MM.1S (cell line): Measurements from ENCODE around the gene CDC23.

Source experiments
- DNase-seq: peaks from one replicate; pipeline ENCODE4 v3.0.0-alpha.2; 2015
- H2AFZ ChIP-seq: fragments of 300-600 bp; sonication (generic); 2 replicates; pipeline ENCODE4 v1.6.0; 2016; ENCODE audit warnings: antibody characterized with exemption, low read length
- H3F3A ChIP-seq: fragments of 300-600 bp; sonication (generic); 2 replicates; pipeline ENCODE4 v1.6.1; 2016; ENCODE audit warnings: mild to moderate bottlenecking, antibody characterized with exemption, low read length, moderate library complexity, mixed read lengths; ENCODE audit not compliant: insufficient read depth
- H3K27ac ChIP-seq: fragments of 300-600 bp; sonication (generic); 2 replicates; pipeline ENCODE4 v1.5.1; 2016; ENCODE audit warnings: mild to moderate bottlenecking, low read length
- H3K27me3 ChIP-seq: fragments of 300-600 bp; sonication (generic); replicated peaks from 2 replicates; pipeline ENCODE4 v1.6.0; 2016; ENCODE audit warnings: low read length; ENCODE audit not compliant: insufficient read depth
- H3K36me3 ChIP-seq: fragments of 300-600 bp; sonication (generic); replicated peaks from 2 replicates; pipeline ENCODE4 v1.6.1; 2016; ENCODE audit warnings: mild to moderate bottlenecking, low read length, mixed read lengths; ENCODE audit not compliant: insufficient read depth
- H3K4me1 ChIP-seq: fragments of 300-600 bp; sonication (generic); 2 replicates; pipeline ENCODE4 v1.6.1; 2016; ENCODE audit warnings: low read length, mixed read lengths
- H3K4me2 ChIP-seq: fragments of 300-600 bp; sonication (generic); 2 replicates; pipeline ENCODE4 v1.6.0; 2016; ENCODE audit warnings: low read depth, low read length
- H3K4me3 ChIP-seq: fragments of 300-600 bp; sonication (generic); 2 replicates; pipeline ENCODE4 v1.5.1; 2016; ENCODE audit warnings: low read length, mixed read lengths
- H3K79me2 ChIP-seq: fragments of 300-600 bp; sonication (generic); 2 replicates; pipeline ENCODE4 v1.6.1; 2016; ENCODE audit warnings: mixed run types, low read length, mixed read lengths
- H3K9ac ChIP-seq: fragments of 300-600 bp; sonication (generic); 2 replicates; pipeline ENCODE4 v1.6.1; 2016; ENCODE audit warnings: low read length, mixed read lengths
- H3K9me2 ChIP-seq: fragments of 300-600 bp; sonication (generic); replicated peaks from 2 replicates; pipeline ENCODE4 v1.6.1; 2016; ENCODE audit warnings: mild to moderate bottlenecking, low read length, mixed read lengths; ENCODE audit not compliant: insufficient read depth
- H3K9me3 ChIP-seq: fragments of 300-600 bp; sonication (generic); replicated peaks from 2 replicates; pipeline ENCODE4 v1.6.1; 2016; ENCODE audit warnings: mild to moderate bottlenecking, low read length, mixed read lengths; ENCODE audit not compliant: insufficient read depth
- H4K20me1 ChIP-seq: fragments of 300-600 bp; sonication (generic); 2 replicates; pipeline ENCODE4 v1.6.1; 2016; ENCODE audit warnings: mild to moderate bottlenecking, low read length, moderate library complexity, mixed read lengths; ENCODE audit not compliant: insufficient read depth
- CTCF ChIP-seq: fragments of 300-600 bp; sonication (generic); IDR thresholded peaks from 2 replicates; pipeline ENCODE4 v1.5.1; 2016; ENCODE audit warnings: antibody characterized with exemption, low read length, mixed read lengths
- EZH2 ChIP-seq: fragments of 300-600 bp; sonication (generic); optimal IDR thresholded peaks from 2 replicates; pipeline ENCODE3; 2017; ENCODE audit warnings: low read depth, mild to moderate bottlenecking, antibody characterized with exemption, low read length, mixed read lengths
- EZH2phosphoT487 ChIP-seq: fragments of 300-600 bp; sonication (generic); IDR thresholded peaks from 2 replicates; pipeline ENCODE4 v1.6.1; 2018; ENCODE audit warnings: antibody characterized with exemption, low read length

Gene CDC23

GRCh38 chr5:138163721-138164120 lies 49.4 kb downstream of the CDC23 start:
- Histone ChIP-seq H4K20me1 (no peaks in the 10 kb centered on the region), H3K27ac (no peak overlapping the region), H3K27me3 (no peaks in the 10 kb centered on the region), H3K9me3 (no peaks in the 10 kb centered on the region), H3K36me3 (peaks cover 43% of the 10 kb centered on the region), H3K9me2 (no peaks in the 10 kb centered on the region), H3K4me3 (no peak overlapping the region), H3K4me2 (no peak overlapping the region), H3K79me2 (peaks cover 9% of the 10 kb centered on the region), H3F3A (no peaks in the 10 kb centered on the region), H2AFZ (no peak overlapping the region), H3K9ac (no peak overlapping the region), H3K4me1 (no peaks in the 10 kb centered on the region)
- TF ChIP-seq CTCF (no peak), EZH2phosphoT487 (no peak), EZH2 (no peak)
- DNase-seq: no peak

- Histone ChIP-seq H3K27me3 (no peaks in the 10 kb centered on the region), H3K79me2 (peaks cover 9% of the 10 kb centered on the region), H3K4me2 (no peak overlapping the region), H3K9ac (no peak overlapping the region), H4K20me1 (no peaks in the 10 kb centered on the region), H3K4me1 (no peaks in the 10 kb centered on the region), H3K4me3 (no peak overlapping the region), H3K9me2 (no peaks in the 10 kb centered on the region), H3K9me3 (no peaks in the 10 kb centered on the region), H3K27ac (no peak overlapping the region), H2AFZ (no peak overlapping the region), H3F3A (no peaks in the 10 kb centered on the region), H3K36me3 (peaks cover 32% of the 10 kb centered on the region)
- DNase-seq: no peak
- TF ChIP-seq EZH2phosphoT487 (no peak), EZH2 (no peak), CTCF (no peak)
Measured at GRCh38 chr5:138160706-138161105, 52.4 kb downstream of the CDC23 start.

GRCh38 chr5:138159666-138160065 lies 53.5 kb downstream of the CDC23 start:
- Histone ChIP-seq H3K9me2 (no peaks in the 10 kb centered on the region), H3F3A (no peaks in the 10 kb centered on the region)

More at GRCh38 chr5:138159666-138160065, 53.5 kb downstream of the CDC23 start:
- Histone ChIP-seq H3K79me2 (peaks cover 4% of the 10 kb centered on the region; the same call in 1 of the 2 replicates), H3K27ac (no peak overlapping the region), H3K4me1 (no peaks in the 10 kb centered on the region), H3K9me3 (no peaks in the 10 kb centered on the region), H3K27me3 (no peaks in the 10 kb centered on the region), H3K9ac (no peak overlapping the region), H4K20me1 (no peaks in the 10 kb centered on the region), H3K4me3 (no peak overlapping the region), H2AFZ (no peak overlapping the region), H3K36me3 (peaks cover 26% of the 10 kb centered on the region), H3K4me2 (no peak overlapping the region)
- no peak for DNase-seq
- TF ChIP-seq EZH2phosphoT487: no peak
- no peak for TF ChIP-seq CTCF
- no peak for TF ChIP-seq EZH2
